GM20000 (cell line): Measurements from ENCODE around the gene CFAP46.

ENCODE experiments used
- DNase-seq: peaks from one replicate; pipeline ENCODE4 v3.0.0; 2012; ENCODE audit warnings: low spot score
- TF ChIP-seq, protein P1 (sequence below): IDR thresholded peaks from 2 replicates; pipeline ENCODE4 v1.5.1; 2012; ENCODE audit warnings: mild to moderate bottlenecking, control low read depth; ENCODE audit errors: extremely low read depth, missing control alignments

The CFAP46 gene

GRCh38 chr10:132817701-132818211 is 124.6 kb downstream of the CFAP46 start:
- no peak for DNase-seq
- TF ChIP-seq, protein P1, sequence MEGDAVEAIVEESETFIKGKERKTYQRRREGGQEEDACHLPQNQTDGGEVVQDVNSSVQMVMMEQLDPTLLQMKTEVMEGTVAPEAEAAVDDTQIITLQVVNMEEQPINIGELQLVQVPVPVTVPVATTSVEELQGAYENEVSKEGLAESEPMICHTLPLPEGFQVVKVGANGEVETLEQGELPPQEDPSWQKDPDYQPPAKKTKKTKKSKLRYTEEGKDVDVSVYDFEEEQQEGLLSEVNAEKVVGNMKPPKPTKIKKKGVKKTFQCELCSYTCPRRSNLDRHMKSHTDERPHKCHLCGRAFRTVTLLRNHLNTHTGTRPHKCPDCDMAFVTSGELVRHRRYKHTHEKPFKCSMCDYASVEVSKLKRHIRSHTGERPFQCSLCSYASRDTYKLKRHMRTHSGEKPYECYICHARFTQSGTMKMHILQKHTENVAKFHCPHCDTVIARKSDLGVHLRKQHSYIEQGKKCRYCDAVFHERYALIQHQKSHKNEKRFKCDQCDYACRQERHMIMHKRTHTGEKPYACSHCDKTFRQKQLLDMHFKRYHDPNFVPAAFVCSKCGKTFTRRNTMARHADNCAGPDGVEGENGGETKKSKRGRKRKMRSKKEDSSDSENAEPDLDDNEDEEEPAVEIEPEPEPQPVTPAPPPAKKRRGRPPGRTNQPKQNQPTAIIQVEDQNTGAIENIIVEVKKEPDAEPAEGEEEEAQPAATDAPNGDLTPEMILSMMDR = no peak

DNA sequence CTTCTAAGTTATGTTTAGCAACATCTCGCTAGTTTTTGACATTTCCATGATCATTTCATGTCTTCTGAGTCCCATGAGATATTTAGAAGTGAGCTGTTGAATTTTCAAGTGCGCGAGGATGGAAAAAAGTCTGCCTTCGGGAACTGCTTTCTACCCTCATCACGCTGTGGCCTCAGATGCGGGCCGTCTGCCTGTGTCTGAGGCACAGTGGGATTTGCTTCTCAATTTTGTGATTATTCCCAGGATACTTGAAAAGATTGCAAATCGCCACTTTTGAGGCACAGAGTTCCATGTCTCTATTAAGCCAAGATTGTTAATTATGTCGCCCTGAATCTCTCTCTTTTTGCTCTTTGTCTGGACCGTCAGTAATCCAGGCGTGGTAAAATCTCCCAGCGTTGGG is 125.7 kb downstream of the CFAP46 start:
- DNase-seq = no peak
- TF ChIP-seq, protein P1 = no peak

DNA sequence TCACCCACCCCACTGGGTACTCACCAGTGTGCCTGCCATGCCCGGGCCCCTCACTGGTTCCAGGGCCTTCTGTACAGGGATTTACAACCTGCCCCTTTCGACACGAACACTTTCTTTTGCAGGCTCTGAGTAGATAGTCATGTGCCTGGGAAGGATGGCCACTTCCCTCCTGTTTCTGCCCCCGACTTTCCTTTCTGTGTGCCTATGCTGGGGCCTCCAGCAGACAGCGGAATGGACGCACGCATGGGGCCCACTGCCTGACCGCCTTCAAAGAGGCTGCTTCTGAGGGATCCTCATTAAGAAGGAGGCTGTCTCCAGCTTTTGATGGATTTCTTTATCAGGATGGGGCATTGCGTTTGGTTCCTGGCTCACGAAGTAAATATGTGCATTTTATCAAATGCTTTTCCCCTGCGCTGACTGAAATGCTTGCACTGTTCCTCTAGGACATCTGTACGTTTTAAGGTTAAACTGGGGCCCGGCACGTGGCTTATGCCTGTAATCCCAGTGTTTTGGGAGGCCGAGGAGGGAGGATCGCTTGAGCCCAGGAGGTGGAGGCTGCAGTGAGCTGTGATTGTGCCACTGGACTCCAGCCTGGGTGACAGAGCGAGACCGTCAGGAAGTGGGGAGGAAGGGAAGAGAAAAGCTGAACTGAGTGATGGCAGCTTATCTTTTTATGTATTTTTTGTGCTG is 127.1 kb downstream of the CFAP46 start:
- TF ChIP-seq, protein P1 = no peak
- no peak for DNase-seq

DNA sequence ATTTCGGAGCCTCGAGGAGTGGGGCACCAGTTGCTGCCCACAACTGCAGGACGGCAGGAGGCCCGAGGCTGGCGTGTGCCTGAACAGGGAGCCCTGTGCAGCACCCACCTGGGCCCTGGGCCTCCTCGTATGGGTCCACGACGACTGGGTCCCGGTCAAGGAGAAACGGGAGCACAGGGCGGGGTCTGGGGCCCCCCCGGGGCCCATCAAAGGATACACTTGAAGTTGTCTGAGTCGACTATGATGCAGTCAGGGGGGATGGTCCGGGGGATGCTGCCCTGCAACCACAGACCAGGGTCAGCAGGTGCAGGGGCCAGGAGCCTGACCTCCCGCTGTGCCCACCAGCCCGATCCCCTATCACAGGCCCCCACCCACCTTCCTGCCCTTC is 127.9 kb downstream of the CFAP46 start:
- TF ChIP-seq, protein P1 = no peak
- DNase-seq = no peak

DNA sequence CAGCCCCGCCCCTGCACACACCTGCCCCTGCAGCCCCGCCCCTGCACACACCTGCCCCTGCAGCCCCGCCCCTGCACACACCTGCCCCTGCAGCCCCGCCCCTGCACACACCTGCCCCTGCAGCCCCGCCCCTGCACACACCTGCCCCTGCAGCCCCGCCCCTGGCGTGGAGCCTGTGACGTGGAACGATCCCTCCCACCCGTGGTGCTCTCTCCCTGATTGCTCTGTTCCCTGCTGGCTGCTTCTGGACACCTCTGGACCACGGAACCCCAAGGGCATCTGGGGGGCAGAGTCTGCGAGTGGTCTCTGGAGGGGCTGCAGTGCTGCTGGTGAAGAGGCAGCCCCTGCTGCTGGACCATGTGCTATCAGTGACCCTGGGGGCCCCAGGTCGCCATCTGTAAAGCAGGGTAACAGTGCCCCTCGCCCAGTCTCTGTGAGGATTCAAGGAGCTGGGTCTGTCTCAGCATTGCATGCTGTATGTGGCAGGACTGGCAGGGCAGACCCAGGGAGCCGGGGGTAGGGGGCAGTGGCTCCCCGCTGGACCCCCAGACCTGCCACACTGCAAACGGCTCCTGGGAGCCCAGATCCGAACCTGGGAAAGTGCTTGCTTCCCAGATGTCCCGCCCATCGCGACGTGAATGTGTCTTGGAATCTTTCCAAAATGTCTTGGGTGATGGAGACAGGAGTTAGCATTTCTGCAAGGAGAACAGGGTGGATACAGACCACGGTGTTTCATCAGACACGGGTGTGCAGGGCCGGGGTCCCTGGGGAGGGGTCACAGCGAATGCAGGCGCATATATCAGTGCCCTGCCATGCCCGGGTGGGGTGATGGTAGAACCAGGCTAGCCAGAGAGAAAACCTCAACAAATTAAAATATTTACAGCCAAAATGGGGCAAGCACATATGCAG is 128.6 kb downstream of the CFAP46 start:
- DNase-seq = no peak

GRCh38 chr10:132813001-132813401 is 129.4 kb downstream of the CFAP46 start:
- DNase-seq = no peak
- TF ChIP-seq, protein P1 = no peak

More for the DNA sequence above, 128.6 kb downstream of the CFAP46 start:
- TF ChIP-seq, protein P1 = no peak

DNA sequence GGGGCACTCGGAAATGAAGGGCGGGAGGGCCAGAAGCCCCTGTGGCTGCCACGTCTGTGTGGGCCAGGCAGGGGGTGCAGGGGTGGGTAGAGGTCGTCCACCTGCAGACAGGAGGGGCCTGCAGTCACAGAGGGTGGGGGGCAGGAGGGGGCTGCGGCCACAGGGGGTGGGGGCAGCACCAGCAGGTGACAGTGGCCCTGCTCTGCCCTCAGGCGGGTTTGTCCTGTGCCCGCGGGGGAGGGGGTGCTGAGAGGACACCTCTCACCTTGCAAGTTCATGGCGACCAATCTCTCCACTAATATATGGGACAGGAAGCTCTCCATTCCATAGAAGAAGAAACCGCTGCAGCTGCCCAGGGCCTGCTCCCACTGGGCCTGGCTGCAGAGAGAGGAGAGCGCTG is 129.8 kb downstream of the CFAP46 start:
- TF ChIP-seq, protein P1 = no peak
- no peak for DNase-seq
